Measurements from ENCODE around the gene PHF19.

PHF19 gene

DNA sequence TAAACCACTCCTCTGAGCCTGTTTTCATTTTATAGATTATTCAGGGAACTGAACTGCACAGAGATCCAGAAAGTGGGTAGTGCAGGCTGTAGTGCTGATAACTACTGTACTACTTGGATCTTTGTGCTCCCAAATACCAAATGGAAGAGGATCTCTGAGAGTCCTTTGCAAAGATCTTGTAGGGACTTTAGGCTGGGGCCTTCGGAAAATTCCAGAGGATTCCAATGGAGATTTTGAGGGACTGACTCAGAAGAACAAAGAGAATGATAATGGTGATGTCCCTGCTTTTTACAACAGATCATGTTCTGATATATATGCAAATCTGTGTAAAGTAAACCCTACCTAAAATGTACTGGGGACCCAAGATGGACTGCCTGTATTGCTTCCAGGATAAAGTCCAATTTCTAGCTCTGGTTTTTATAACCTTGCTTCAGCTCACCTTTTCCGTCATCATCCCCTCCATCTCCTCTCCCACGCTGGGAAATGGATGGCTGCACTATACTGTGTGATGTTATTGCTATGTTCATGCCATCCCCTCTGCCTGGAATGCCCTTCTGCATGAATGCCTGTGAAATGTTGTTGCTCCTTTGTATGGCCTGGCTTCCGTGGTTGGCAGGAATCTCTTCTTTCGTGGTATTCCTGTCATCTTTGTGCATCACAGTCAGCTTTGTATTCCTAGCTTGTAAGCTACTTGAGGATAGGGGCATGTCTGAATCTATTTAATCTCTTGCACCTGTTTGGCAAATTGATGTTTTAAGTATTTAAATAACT lies 24.6 kb downstream of the PHF19 start:
- DNase-seq: no peak

DNA sequence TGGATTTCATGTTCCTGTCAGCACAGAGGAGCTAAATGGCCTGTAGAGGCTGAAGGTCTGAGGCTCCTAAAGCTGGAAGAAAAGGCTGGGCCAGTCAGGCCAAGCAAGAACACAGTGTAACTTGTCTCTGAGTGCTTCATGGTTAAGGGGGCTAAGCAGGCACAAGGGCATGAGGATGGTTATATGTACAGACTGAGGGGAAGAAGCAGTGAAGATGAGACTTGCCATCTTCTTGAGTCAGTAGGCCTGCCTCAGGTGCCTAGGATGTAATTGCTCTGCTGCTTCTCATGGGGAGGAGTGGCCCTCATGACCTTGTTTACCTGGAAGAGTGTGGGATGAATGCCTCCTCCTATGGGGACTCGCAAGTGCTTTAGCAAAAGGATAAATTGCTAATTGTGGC lies 25.5 kb downstream of the PHF19 start:
- no peak for DNase-seq

DNA sequence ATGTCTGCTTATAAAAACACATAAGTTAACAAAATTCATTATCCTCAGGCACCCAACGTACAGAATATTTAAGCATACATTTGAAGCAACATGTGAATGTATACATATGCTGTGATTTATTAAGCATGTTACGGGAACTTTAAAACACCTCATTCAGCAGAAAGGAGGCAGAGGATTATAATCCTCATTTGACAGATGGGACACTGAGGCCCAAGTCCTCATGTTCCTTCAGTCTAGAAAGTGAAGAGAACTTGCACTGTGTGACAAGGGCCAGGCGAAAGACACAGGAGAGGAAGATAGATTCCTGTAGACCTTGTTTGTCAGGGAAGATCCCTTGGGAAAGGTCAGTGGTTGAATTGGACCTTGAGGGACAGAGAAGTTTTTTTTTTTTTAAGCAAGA lies 26.7 kb downstream of the PHF19 start:
- DNase-seq: no peak

DNA sequence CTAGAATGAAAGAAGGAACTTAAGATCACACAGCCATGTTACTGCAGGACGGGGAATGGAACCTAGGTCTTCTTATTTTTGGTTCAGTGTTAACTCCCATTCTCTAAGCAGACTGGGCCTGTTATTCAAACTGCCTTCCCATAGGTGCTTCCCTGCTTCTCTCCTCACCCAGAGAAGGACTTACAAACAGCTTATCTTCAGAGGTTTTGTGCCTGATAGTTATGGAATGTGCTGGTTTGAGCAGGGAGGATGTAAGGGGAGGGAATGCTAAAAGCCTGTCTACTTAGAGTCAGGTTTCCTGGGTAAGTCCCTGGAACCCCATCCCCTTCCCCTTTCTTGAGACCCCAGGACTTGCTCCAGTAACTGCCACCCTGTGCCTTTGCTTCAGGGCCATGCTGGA lies 30.1 kb downstream of the PHF19 start:
- no peak for DNase-seq

DNA sequence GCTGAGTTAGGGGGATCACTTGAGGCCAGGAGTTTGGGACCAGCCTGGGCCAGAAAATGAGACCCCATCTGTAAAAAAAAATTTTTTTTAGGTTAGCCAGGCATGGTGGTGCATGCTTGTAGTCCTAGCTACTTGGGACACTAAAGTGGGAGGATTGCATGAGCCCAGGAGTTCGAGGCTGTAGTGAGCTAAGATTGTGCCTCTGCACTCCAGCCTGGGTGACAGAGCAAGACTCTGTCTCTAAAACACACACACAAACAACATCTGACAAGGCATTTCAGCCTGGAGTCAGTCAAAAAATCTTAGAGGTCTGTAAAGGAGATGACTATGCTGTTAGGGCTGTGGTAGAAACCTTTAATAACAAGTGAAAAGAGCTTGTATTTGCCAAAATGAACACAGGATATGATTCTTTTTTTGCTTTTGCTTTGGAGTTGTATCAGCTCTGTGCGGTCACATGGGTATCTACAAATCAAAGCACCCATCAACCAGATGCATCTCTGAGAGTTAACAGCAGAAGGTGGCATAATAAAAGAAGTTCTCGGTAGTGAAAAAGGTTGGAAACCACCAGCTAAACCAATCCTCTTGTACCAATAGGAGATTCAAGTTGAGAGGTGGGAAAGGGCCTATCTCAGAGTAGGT lies 30.6 kb downstream of the PHF19 start:
- no peak for DNase-seq

DNA sequence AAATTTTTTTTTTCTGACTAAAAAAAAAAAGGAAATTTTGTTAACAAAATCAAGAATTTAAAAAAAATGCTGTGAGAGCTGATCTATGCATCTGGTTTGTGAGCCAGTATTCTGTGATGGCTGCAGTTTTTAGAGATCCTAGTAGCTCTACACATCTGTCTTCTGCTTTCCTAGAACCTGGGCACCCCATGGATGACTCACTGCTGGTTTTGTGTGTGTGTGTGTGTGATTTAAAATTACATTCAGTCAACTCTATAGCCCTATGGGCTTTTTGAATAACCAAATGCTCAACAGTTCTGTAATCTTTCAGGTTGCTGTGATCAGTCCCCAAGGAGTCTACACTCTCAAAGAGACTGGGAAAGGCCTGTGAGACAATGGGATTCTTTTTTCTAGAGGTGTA lies 31.7 kb downstream of the PHF19 start:
- no peak for DNase-seq

DNA sequence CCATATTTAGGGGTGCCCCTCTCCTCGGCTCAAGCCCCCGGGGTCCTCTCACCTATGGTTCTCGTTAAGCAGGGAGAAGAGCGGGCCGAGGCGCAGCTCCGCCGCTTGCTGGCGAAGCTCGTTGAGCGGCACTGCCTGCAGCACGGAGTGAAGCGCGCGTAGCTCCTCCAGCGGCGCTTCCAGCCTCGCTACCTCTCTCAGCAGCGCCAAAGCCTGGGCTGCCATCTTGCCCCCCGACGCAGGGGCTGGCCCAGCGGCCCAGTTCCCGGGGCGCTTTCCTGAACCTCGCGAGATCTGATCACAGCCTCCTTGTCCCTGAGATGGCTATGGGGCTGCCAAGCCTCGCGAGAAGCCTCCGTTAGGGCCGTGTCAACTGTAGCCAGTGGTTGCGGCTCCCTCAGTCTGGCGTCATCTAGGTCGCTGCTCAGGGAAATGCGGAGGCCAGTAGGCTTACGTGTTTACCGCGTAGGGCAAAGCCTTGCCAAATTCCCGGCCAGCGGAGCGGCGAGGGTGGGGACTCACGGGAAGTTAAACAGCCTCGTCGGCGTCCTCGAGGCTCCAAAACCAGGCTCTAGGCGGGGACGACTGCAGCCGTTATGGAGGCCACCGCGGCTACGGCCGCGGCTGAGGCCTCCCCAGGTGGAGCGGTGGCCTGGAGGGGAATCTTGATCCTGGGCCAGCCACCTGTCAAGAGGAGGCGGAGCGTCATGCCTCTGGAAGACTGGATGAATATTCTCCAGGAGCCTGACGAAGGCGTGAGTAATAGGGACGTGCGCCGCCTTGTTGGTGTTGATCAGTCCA lies 34.1 kb downstream of the PHF19 start, which contains the start of gene PSMD5:
PSMD5 (minus strand) TSS at position 238 of the 801 bp plus-strand sequence; CDS start at position 225, 13 bp downstream.
- peak; percentile 98 for DNase-seq

DNA sequence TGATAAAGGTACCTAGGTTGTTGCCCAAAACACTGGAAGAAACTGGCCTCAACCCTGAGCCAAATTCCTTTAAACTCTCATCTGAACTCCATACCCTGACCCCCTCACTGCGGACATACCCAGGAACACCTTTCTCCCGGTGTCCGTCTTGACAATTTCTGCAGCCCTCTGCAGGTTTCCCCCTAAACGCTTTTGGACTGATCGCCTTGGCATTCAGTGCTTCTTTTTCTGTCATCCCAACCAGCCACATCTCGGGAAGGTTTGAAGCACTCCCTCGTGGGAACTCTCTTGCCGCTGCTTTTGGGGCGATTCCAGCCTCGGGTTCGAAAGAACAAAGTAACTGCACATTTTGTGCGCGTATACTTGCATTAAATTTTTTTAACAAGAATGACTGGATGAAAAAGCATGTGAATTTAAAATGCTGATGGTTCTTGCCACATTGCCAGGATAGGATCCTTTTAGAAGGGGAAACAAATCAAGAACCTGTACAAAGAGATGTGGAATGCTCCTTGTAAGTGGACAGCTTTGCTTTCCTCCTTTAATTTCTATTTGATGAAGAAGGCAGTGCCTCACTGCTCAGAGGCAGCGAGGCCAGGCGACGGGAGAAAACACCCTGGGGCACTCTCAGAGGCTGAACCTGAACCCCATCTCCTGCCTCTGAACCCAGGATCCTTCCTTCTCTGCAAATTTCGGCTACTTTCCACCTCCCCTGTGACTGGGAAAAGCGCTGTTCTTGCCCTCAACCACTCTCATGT lies 34.9 kb downstream of the PHF19 start:
- DNase-seq: no peak

DNA sequence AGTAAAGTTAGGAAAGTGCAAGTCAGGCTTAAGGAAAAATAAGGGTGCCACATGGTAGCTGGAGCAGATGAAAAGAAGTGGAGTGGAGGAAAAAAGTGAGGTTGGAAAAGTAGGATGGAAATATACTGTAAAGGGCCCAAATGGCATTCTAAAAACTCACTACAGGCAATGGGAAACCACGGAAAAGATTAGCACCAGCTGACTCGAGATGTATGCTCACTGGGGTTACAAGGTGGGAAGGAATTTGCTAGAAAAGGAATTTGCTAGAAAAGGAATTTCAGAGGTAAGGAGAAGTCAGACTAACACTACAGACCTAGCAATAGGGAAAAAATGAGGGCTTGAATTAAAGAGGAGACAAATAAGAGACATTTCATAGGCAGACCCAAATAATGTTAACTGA lies 37.8 kb downstream of the PHF19 start:
- no peak for DNase-seq

DNA sequence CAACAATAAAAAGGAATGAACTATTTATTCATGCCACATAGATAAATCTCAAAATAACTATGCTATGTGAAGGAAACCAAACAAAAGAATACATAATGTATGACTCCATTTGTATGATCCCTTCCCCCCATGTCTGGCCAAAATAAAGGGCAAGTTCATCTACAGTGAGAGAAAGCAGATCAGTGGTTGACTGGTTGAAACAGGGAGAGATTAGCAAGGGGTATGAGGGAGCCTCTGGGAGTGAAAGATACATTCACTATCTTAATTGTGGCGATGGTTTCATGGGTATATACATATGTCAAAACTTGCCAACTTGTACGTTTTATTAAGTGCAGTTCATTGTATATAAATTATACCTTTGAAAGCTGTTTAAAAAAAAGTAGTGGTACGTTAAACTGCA lies 39.1 kb downstream of the PHF19 start:
- DNase-seq: no peak

DNA sequence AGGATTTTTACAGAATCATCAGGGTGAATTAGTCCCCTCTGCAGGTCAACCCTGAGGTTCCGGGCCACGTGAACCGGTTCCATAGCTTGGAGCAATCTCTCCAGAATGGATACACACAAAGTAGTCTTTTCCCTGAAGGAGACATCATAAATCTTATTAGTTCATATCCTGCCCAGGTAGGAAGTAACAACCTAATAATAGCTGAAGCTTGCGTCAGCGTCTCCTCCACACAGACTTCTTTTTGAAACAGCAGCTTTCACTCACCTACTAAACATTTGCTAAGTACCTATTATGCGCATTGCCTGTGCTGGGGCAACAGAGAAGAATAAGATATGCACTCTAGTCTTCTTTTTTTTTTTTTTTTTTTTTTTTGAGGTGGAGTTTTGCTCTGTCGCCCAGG lies 43.7 kb downstream of the PHF19 start:
- no peak for DNase-seq

DNA sequence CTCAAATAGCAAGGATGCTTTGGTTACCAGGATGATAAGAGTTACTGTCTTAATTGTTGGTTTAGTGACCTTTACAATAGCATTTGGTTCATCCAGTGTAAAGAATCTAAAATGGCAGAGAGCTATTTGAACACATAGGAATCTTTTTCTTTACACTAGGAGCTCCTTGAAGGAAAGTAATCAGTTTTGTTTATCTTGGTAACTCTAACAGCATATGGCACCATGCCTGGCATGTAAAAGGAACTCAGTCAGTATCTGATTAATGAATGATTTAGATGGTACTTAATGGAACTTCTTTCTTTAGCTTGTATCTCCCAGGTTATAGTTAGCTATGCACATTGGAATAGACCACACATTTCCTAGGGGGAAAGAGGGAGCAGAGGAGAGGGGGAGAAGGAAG lies 44.2 kb downstream of the PHF19 start:
- DNase-seq: no peak

DNA sequence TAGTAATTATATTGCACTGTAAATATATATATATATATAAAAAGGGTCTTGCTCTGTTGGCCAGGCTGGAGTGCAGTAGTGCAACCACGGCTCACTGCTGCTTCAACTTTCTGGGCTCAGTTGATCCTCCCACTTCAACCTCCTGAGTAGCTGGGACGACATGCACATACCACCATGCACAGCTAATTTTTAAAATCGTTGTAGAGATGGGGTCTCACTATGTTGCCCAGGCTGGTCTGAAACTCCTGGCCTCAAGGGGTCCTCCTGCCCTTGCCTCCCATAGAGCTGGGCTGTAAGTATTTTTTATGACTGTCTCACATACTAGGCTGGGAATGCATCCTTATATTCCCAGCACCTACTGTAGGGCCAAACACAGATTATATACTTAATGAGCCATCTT lies 46.1 kb downstream of the PHF19 start:
- DNase-seq: no peak

DNA sequence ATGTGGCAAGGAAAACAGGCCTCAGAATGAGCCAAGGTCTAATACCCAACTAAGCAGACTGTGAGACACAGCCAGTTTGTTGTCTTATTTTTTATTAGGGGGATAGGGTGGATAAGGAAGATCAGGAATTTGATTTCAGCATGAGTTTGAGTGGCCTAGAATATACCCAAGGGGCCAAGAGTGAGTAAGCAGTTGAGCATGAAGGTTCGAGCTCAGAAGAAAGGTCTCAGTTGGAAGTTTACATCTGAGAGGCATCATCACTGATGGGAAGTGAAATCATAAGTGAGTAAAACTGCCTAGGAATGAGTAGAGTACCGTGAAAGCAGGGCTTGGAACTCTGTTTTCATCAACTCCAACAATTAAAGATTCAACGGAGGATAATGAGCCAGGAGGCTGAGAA lies 46.8 kb downstream of the PHF19 start:
- no peak for DNase-seq

DNA sequence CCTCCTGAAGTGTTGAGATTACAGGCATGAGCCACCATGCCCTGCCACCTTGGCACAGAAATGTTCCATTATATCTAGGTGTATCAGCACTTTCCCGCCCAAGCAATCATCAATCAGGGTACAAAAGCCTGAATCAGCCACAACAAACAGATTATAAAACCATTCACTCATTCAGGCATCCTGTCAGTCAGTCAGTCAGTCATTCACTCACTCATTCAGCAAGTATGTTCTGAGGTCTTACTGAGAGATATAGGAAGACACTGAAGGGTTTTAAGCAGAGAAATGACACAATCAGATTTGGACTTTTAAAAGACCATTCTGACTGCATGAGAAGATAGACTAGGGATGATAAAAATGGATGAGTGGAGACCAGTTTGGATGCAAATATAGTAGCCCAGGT lies 47.3 kb downstream of the PHF19 start:
- DNase-seq: no peak

DNA sequence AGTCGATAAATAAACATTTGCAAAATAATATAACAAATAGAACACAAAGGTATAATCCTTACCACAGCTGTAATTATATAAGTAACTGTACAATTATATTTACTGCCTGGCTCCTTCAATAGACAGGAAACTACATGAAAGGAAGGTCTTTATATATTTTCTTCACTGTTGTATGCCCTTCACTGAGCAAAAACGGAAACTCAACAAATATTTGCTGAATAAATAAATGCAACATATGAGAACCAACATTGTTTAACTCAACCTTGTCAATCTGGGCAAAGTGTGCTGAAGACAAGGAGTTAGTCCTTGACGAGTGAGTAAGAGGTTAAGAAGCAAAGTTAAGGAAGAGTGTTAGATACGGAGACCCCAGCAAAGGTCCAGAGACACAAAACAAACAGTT lies 56.9 kb downstream of the PHF19 start:
- no peak for DNase-seq

DNA sequence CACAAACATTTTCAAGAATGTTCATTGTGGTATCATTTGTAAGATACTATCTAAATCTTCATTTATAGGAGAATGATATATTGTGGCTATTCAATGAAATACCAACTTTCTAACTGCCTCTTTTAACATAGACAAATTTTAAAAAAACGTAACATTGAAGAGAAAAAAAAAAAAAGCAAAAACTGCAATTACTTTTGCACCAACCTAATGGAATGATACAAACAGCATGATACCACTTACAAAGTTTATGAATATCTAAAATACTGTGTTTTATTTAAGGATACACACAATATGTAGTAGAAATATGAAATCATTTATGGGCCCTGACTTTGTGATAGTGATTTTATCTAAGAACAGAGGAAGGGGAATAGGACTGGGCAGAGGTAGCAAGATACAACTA lies 58.4 kb downstream of the PHF19 start:
- DNase-seq: no peak

DNA sequence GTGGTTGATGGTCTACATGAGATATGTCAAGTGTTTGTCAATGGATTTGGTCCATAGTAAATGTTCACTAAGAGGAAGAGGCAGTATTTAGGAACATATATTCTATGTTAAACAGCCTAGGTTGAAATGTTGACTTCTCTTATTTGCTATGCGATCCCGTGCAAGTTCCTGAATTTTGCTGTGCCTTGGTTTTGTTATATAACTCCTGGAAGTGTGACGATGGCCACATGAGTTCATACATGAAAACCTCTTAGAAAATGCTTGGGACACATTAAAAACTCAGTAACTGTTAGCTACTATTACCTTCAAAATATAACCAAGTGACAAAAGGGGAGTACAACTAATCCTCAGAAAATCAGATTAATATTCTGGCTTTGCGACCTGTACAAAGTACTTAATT lies 61.9 kb downstream of the PHF19 start:
- DNase-seq: no peak

DNA sequence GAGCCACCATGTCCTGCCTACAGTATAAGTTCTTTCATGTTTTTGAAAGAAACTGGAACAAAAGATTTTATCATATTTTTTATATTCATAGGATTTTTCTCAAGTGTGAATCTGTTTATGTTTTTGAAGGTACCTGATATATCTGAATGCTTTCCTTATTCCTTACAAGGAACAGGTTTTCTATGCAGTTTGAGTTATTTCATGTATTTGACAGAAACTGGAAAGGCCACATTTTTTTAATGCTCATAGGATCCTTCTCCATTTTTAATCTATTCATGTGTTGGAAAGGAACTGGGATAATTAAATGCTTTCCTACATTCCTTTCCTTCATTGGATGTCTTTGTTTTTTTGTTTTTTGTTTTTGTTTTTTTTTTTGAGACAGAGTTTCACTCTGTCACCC lies 68.1 kb downstream of the PHF19 start:
- DNase-seq: no peak

DNA sequence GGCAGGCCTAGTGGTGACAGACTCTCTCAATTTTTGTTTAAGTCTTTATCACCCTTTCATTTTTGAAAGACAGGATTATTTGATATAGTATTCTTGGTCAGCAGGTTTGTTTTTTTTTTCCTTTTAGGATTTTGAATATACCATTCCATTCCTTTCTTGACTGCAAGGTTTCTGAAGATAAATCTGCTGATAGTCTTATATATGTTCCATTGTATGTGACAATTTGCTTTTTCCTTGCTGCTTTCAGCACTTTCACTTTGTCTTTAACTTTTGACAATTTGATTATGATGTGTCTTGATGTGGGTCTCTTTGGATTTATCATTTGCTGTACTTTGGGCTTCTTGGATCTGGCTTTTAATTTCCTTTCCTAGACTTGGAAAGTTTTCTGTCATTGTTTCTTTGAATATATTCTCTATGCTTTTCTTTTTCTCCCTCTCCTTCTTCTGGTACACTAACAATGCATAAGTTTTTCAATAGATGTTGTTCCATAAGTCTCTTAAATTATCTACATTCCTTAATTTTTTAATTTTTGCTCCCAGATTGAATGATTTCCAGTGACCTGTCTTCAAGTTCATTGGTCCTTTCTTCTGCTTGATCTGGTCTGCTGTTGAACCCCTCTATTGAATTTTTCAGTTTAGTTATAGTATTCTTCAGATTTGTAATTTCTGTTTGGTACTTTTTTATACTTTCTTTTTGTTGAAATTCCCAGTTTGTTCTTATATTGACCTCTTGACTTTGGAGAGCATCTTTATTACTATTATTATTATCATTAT lies 69.2 kb downstream of the PHF19 start:
- no peak for DNase-seq
